A673 (cell line): ENCODE measurements around the gene SPATA6L. TPM values are rescaled to one million over a fixed set of nuclear protein-coding genes. Genes with fewer than 3 reads are reported as not detected.
"Not testable (repeated sequence)": the region's sequence is repeated elsewhere in the genome, so short reads cannot be mapped to it uniquely, and the experiment has no call there.

Experiments
- BruUV-seq: library from RNA; stranded (reverse); fragments of 400-500 nt; replicated peaks from 2 replicates; lab custom pipeline; 2021; lab: Mats Ljungman, UMichigan
- CTCF ChIA-PET: fragments of 300-600 bp; sonication (Branson Sonifier 250); formaldehyde crosslinking; loops from one replicate; lab custom pipeline; 2022; ENCODE audit warnings: antibody characterized with exemption; lab: Charles Lee
- POLR2A ChIA-PET: fragments of 300-600 bp; sonication (Branson Sonifier 250); formaldehyde crosslinking; loops from one replicate; lab custom pipeline; 2022; ENCODE audit warnings: antibody characterized with exemption; ENCODE audit not compliant: low non-redundant PET; lab: Charles Lee
- DNase-seq: peaks from one replicate; pipeline ENCODE4 v3.0.0-alpha.2; 2015; ENCODE audit warnings: low spot score
- H3K27ac ChIP-seq: fragments of 200-600 bp; sonication (generic); 2 replicates; pipeline ENCODE4 v1.5.1; 2016; ENCODE audit warnings: mixed run types, low read depth, mild to moderate bottlenecking, mixed read lengths, antibody characterized with exemption, low read length; ENCODE audit not compliant: poor library complexity, severe bottlenecking
- H3K27me3 ChIP-seq: fragments of 200-600 bp; sonication (generic); replicated peaks from 2 replicates; pipeline ENCODE4 v1.6.1; 2017; ENCODE audit warnings: mixed run types, low read depth, mild to moderate bottlenecking, mixed read lengths, antibody characterized with exemption, low read length; ENCODE audit not compliant: insufficient read depth, poor library complexity
- H3K36me3 ChIP-seq: fragments of 200-600 bp; sonication (generic); 2 replicates; pipeline ENCODE4 v1.6.1; 2016; ENCODE audit warnings: mixed run types, mild to moderate bottlenecking, mixed read lengths, antibody characterized with exemption, low read length; ENCODE audit not compliant: insufficient read depth, poor library complexity, severe bottlenecking
- H3K4me1 ChIP-seq: fragments of 200-600 bp; sonication (generic); 2 replicates; pipeline ENCODE4 v1.6.1; 2017; ENCODE audit warnings: mixed run types, mild to moderate bottlenecking, mixed read lengths, antibody characterized with exemption, low read length; ENCODE audit not compliant: insufficient read depth, poor library complexity, severe bottlenecking
- H3K4me3 ChIP-seq: fragments of 200-600 bp; sonication (generic); 2 replicates; pipeline ENCODE4 v1.5.1; 2016; ENCODE audit warnings: low read depth, mixed run types, mild to moderate bottlenecking, mixed read lengths, low read length; ENCODE audit not compliant: poor library complexity, severe bottlenecking
- H3K9me3 ChIP-seq: fragments of 200-600 bp; sonication (generic); 2 replicates; pipeline ENCODE4 v1.6.1; 2016; ENCODE audit warnings: mixed run types, low read depth, mild to moderate bottlenecking, mixed read lengths, antibody characterized with exemption, low read length; ENCODE audit not compliant: poor library complexity, severe bottlenecking
- EZH2 ChIP-seq: fragments of 200-600 bp; sonication (generic); IDR thresholded peaks from 2 replicates; pipeline ENCODE4 v1.6.1; 2017; ENCODE audit warnings: borderline replicate concordance, low read depth, mild to moderate bottlenecking, mixed read lengths, antibody characterized with exemption, low read length; ENCODE audit not compliant: poor library complexity, severe bottlenecking
- intact Hi-C: fragments of 100-400 bp; cut with micrococcal nuclease; formaldehyde crosslinking; loops from one replicate; pipeline ENCODE4 v1.10.0; 2022; ENCODE audit not compliant: unreplicated experiment
- total RNA-seq: library from RNA; stranded (reverse); gene quantifications from 2 replicates; pipeline ENCODE4 v1.2.3, GENCODE V29; 2021
- TF ChIP-seq, protein P1 (sequence below): fragments of 300-800, 200-600 bp; sonication (generic); conservative IDR thresholded peaks from 2 replicates; pipeline ENCODE4 v1.5.1; 2017; ENCODE audit warnings: low read depth, mild to moderate bottlenecking, antibody characterized with exemption, low read length, moderate library complexity, mixed read lengths

The SPATA6L gene
- total RNA-seq, 1 experiment from 2014 or later: 21.2 TPM

DNA sequence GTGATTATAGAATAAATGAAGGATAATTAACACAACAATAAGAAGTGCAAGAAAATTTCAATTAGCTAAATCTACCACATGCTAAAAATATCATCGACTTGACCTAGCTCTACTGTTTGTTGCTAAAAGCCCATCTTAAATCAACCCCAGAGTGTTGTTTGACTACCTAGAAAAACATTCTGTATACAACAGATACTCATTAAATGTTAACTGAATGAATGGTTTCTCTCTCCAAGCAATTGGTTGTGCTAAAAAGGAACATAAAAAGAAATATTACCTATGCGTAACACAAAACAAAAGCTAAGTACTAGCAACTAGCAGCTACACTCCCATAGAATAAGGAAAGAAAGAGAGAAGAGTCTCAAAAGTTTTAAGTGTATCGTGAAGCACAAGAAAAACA is 9.7 kb downstream of the SPATA6L start:
- intact Hi-C loops: loop anchor here (1.0 to 2.0 kb wide), 2 partner anchors 25 to 84 kb away; partner anchors contain the start of gene AK3
- H3K27ac ChIP-seq: peak overlapping the region; percentile 99
- CTCF ChIA-PET: interaction anchor here (1.5 kb wide), 1 partner anchor 52 kb away, joined by 4 read pairs; no protein-coding TSS in a partner anchor
- H3K27me3 ChIP-seq: no peaks in the 10 kb centered on the region
- no peak for TF ChIP-seq EZH2
- TF ChIP-seq, protein P1, sequence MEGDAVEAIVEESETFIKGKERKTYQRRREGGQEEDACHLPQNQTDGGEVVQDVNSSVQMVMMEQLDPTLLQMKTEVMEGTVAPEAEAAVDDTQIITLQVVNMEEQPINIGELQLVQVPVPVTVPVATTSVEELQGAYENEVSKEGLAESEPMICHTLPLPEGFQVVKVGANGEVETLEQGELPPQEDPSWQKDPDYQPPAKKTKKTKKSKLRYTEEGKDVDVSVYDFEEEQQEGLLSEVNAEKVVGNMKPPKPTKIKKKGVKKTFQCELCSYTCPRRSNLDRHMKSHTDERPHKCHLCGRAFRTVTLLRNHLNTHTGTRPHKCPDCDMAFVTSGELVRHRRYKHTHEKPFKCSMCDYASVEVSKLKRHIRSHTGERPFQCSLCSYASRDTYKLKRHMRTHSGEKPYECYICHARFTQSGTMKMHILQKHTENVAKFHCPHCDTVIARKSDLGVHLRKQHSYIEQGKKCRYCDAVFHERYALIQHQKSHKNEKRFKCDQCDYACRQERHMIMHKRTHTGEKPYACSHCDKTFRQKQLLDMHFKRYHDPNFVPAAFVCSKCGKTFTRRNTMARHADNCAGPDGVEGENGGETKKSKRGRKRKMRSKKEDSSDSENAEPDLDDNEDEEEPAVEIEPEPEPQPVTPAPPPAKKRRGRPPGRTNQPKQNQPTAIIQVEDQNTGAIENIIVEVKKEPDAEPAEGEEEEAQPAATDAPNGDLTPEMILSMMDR: no peak
- no peak overlapping the region for H3K4me3 ChIP-seq
- no TSS peak for BruUV-seq
- DNase-seq: no peak
- no peaks in the 10 kb centered on the region for H3K9me3 ChIP-seq
- POLR2A ChIA-PET: interaction anchor here (0.5 to 1.6 kb wide), 5 partner anchors 9 to 100 kb away, joined by 3 to 15 read pairs (median 3); partner anchors contain the start of genes CDC37L1 and SPATA6L
- peaks cover 36% of the 10 kb centered on the region for H3K36me3 ChIP-seq
- H3K4me1 ChIP-seq: peaks cover 57% of the 10 kb centered on the region

DNA sequence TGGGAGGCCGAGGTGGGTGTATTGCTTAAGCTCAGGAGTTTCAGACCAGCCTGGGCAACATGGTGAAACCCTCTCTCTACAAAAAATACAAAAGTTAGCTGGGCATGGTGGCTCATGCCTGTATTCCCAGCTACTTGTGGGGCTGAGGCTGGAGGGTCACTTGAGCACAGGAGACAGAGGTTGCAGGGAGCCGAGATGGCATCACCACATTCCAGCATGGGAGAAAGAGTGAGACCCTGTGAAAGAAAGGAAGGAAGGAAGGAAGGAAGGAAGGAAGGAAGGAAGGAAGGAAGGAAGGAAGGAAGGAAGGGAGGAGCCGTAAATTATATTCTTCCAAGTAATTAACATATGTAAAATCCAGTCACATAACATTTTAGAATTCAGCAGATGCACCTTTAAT is 10.1 kb downstream of the SPATA6L start:
- Histone ChIP-seq H3K36me3 (peaks cover 36% of the 10 kb centered on the region), H3K4me1 (peaks cover 53% of the 10 kb centered on the region), H3K27ac (peak overlapping the region; percentile 99)
- H3K4me3 ChIP-seq, BruUV-seq, H3K27me3 ChIP-seq, H3K9me3 ChIP-seq: not testable (repeated sequence)
- DNase-seq: peak; percentile 97
- intact Hi-C loops: loop anchor here (1.0 to 2.0 kb wide), 2 partner anchors 25 to 85 kb away; partner anchors contain the start of gene AK3
- CTCF ChIA-PET: interaction anchor here (1.5 kb wide), 1 partner anchor 51 kb away, joined by 4 read pairs; no protein-coding TSS in a partner anchor
- POLR2A ChIA-PET: interaction anchor here (0.5 to 1.6 kb wide), 5 partner anchors 9 to 24 kb away, joined by 3 to 17 read pairs (median 5); partner anchors contain the start of genes CDC37L1 and SPATA6L

DNA sequence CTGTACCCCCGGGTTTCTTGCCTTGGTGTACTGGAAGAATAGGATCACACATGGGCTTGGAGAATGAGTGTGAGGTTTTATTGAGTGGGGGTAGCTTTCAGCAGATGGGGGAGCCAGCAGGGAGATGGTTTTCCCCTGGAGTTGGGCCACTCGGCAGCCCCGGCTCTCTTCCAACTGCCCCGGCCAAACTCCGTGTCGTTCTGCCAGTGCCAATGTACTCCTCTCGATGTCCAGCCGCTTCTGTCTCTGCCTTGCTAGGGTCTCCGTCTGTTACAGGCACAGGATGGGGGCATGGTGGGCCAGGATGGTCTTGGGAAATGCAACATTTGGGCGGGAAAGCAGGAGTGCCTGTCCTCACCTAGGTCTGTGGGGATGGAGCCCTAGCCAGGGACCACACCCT is 11.7 kb downstream of the SPATA6L start:
- peaks cover 38% of the 10 kb centered on the region for H3K36me3 ChIP-seq
- peaks cover 52% of the 10 kb centered on the region for H3K4me1 ChIP-seq
- H3K27ac ChIP-seq: peak overlapping the region; percentile 99
- ChIA-PET POLR2A (no interaction called here), CTCF (no interaction called here)
- DNase-seq: no peak
- H3K9me3 ChIP-seq: no peaks in the 10 kb centered on the region
- H3K27me3 ChIP-seq: no peaks in the 10 kb centered on the region
- intact Hi-C loops: no loop called here
- H3K4me3 ChIP-seq: no peak overlapping the region
- no TSS peak for BruUV-seq
- TF ChIP-seq, protein P1: no peak
- TF ChIP-seq EZH2: no peak

DNA sequence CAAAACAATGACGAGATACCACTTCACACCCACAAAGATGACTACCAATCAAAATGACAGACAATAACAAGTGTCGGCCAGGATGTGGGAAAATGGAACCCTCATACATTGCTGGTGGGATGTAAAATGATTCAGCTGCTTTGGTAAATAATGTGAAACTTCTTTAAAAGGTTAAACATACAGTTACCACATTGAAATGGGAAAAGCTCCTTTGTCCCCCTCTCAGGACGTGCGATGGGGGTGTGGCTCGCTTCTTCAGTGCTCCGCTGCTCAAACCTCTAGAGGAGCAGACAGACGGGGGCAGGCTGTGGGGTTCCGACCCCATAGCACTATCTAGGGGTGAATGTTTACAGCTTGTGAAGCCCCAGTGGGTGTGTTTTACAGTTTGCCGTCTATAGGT is 12.2 kb downstream of the SPATA6L start:
- intact Hi-C loops: no loop called here
- no TSS peak for BruUV-seq

More for the DNA sequence above, 12.2 kb downstream of the SPATA6L start:
- Histone ChIP-seq H3K4me3 (no peak overlapping the region), H3K9me3 (no peaks in the 10 kb centered on the region), H3K27ac (peak overlapping the region; percentile 99), H3K27me3 (no peaks in the 10 kb centered on the region), H3K36me3 (peaks cover 43% of the 10 kb centered on the region), H3K4me1 (peaks cover 52% of the 10 kb centered on the region)
- TF ChIP-seq, protein P1: no peak
- no peak for TF ChIP-seq EZH2
- DNase-seq: no peak
- ChIA-PET POLR2A (interaction anchor here (0.5 kb wide), 1 partner anchor 14 kb away, joined by 4 read pairs; no protein-coding TSS in a partner anchor), CTCF (no interaction called here)
